Fibroblast of the aortic adventitia (primary cell): ENCODE measurements around the gene GLI2. TPM values are rescaled to one million over a fixed set of nuclear protein-coding genes. Genes with fewer than 3 reads are reported as not detected.

Experiments used
- DNase-seq: peaks from one replicate; pipeline ENCODE4 v3.0.0-alpha.2; 2010; ENCODE audit warnings: low read depth
- H3K4me3 ChIP-seq: 2 replicates; pipeline ENCODE4 v1.5.1; 2011; ENCODE audit warnings: low read depth, mild to moderate bottlenecking, control low read depth, low read length, moderate library complexity
- CTCF ChIP-seq: IDR thresholded peaks from 2 replicates; pipeline ENCODE4 v1.5.1; 2011; ENCODE audit warnings: mild to moderate bottlenecking, low read length, control low read depth, inconsistent platforms; ENCODE audit not compliant: insufficient read depth
- total RNA-seq: library from RNA; depleted of rRNA; stranded (reverse); fragments of >200 nt; gene quantifications from 2 replicates; pipeline ENCODE4 v1.2.3, GENCODE V29; 2012; ENCODE audit warnings: low replicate concordance

GLI2 gene
- total RNA-seq, 1 donor = 5.3 TPM

- no peak for DNase-seq
- H3K4me3 ChIP-seq = no peak overlapping the region
- no peak for TF ChIP-seq CTCF
These were observed 32.7 kb downstream of the GLI2 start for GRCh38 chr2:120768112-120769048.

- no peak overlapping the region for H3K4me3 ChIP-seq
- TF ChIP-seq CTCF = no peak
- no peak for DNase-seq
These were observed 33.6 kb downstream of the GLI2 start for GRCh38 chr2:120769076-120769786.

GRCh38 chr2:120769787-120770120 lies 34.1 kb downstream of the GLI2 start:
- TF ChIP-seq CTCF = no peak
- no peak for DNase-seq
- H3K4me3 ChIP-seq = no peak overlapping the region

GRCh38 chr2:120770176-120770575 lies 34.5 kb downstream of the GLI2 start:
- no peak for DNase-seq
- TF ChIP-seq CTCF = no peak
- H3K4me3 ChIP-seq = no peak overlapping the region

GRCh38 chr2:120770641-120771040 lies 35.0 kb downstream of the GLI2 start:
- no peak for DNase-seq
- TF ChIP-seq CTCF = no peak
- no peak overlapping the region for H3K4me3 ChIP-seq

- H3K4me3 ChIP-seq = peak overlapping the region; percentile 35
- no peak for TF ChIP-seq CTCF
These were observed 35.6 kb downstream of the GLI2 start for GRCh38 chr2:120771111-120771780.

More at GRCh38 chr2:120771111-120771780, 35.6 kb downstream of the GLI2 start:
- DNase-seq = peak; percentile 92
